Hepatocyte (in vitro differentiated cells): ENCODE results near the gene ALK. TPM values are rescaled to one million over a fixed set of nuclear protein-coding genes. Genes with fewer than 3 reads are reported as not detected.

Experiments
- DNase-seq: peaks from one replicate; pipeline ENCODE4 v3.0.0-alpha.2; 2016; ENCODE audit warnings: low spot score
- H2AFZ ChIP-seq: fragments of 200-600 bp; sonication (generic); 2 replicates; pipeline ENCODE4 v1.6.0; 2016; ENCODE audit warnings: antibody characterized with exemption, mild to moderate bottlenecking
- H3K27ac ChIP-seq: fragments of 200-600 bp; sonication (generic); 2 replicates; pipeline ENCODE4 v1.5.1; 2016; ENCODE audit warnings: mild to moderate bottlenecking
- H3K27me3 ChIP-seq: fragments of 200-600 bp; sonication (generic); 2 replicates; pipeline ENCODE4 v1.6.1; 2016
- H3K36me3 ChIP-seq: fragments of 200-600 bp; sonication (generic); replicated peaks from 2 replicates; pipeline ENCODE4 v1.5.1; 2016; ENCODE audit warnings: low read depth; ENCODE audit not compliant: insufficient read depth
- H3K4me1 ChIP-seq: fragments of 200-600 bp; sonication (generic); 2 replicates; pipeline ENCODE4 v1.5.1; 2016; ENCODE audit warnings: mild to moderate bottlenecking, moderate library complexity; ENCODE audit not compliant: insufficient read depth
- H3K4me2 ChIP-seq: fragments of 200-600 bp; sonication (generic); 2 replicates; pipeline ENCODE4 v1.6.0; 2016
- H3K4me3 ChIP-seq: fragments of 200-600 bp; sonication (generic); 2 replicates; pipeline ENCODE4 v1.5.1; 2016; ENCODE audit warnings: mild to moderate bottlenecking
- H3K79me2 ChIP-seq: fragments of 200-600 bp; sonication (generic); 2 replicates; pipeline ENCODE4 v1.6.0; 2017; ENCODE audit warnings: mild to moderate bottlenecking
- H3K9me2 ChIP-seq: fragments of 200-600 bp; sonication (generic); replicated peaks from 2 replicates; pipeline ENCODE4 v1.6.0; 2017; ENCODE audit warnings: mild to moderate bottlenecking; ENCODE audit not compliant: insufficient read depth
- H3K9me3 ChIP-seq: fragments of 200-600 bp; sonication (generic); 2 replicates; pipeline ENCODE4 v1.5.1; 2016; ENCODE audit warnings: low read depth, mild to moderate bottlenecking
- H4K20me1 ChIP-seq: fragments of 200-600 bp; sonication (generic); 2 replicates; pipeline ENCODE4 v1.6.0; 2016; ENCODE audit warnings: mild to moderate bottlenecking; ENCODE audit not compliant: insufficient read depth, poor library complexity, severe bottlenecking
- EZH2 ChIP-seq: fragments of 200-600 bp; sonication (generic); IDR thresholded peaks from 2 replicates; pipeline ENCODE4 v1.6.1; 2016; ENCODE audit warnings: antibody characterized with exemption, mild to moderate bottlenecking, borderline replicate concordance
- EZH2phosphoT487 ChIP-seq: fragments of 200-600 bp; sonication (generic); IDR thresholded peaks from one replicate; pipeline ENCODE4 v1.6.1; 2018; ENCODE audit warnings: antibody characterized with exemption, mild to moderate bottlenecking, low read depth, moderate library complexity; ENCODE audit not compliant: unreplicated experiment, severe bottlenecking
- WGBS: methylation state at CpG from one replicate; pipeline ENCODE4 v1.1.6; 2016; ENCODE audit warnings: low lambda C conversion rate; ENCODE audit errors: missing lambda C conversion rate; 5-methylcytosine and 5-hydroxymethylcytosine counted together
- polyA plus RNA-seq: library from polyadenylated mRNA; unstranded; fragments of >200 nt; fragmentation: Nextera tagmentation; extraction: Ambion mirVana; gene quantifications from 2 replicates; pipeline ENCODE4 v1.2.1, GENCODE V29; 2016
- total RNA-seq: library from RNA; depleted of rRNA; stranded (reverse); fragments of >200 nt; gene quantifications from 2 replicates; pipeline ENCODE4 v1.2.3, GENCODE V29; 2014
- TF ChIP-seq, protein P1 (sequence below): fragments of 200-600 bp; sonication (generic); IDR thresholded peaks from 2 replicates; pipeline ENCODE4 v1.5.1; 2016; ENCODE audit warnings: antibody characterized with exemption, mild to moderate bottlenecking; ENCODE audit not compliant: poor library complexity

Gene ALK
- total and polyA plus RNA-seq, 2 experiments from 2014 or later = 0.16 to 0.27 TPM

DNA sequence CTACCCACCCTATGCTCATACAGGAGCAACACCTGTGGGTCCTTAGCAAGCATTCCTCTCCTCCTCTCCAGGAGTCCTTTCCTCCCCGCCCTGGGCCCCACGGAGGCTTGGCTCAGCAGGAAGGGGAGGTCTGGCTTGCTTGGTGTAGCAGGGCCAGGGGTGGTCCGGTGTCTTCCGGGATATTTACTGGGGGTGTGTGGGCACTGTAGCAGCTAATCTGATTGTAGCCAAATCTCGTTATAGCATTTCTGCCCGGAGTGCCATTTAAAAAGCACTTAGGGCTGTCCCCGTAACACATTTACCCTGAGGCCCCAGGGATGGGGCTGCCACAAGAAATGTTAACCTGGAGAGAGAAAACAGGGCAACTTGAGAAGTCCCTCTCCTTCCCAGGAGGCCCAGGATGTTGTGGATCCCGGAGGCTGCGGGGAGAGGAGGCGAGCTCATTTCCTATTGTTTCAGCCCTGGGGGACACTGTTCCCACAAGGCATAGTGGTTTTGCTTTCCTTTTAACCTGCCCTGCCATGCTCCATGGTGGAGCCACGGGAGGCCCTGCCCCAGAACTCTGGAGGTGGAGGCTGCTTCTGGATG is 671.6 kb downstream of the ALK start:
- Histone ChIP-seq H3K27me3 (no peaks in the 10 kb centered on the region), H4K20me1 (no peaks in the 10 kb centered on the region), H3K9me2 (no peaks in the 10 kb centered on the region), H3K4me3 (no peak overlapping the region), H3K36me3 (no peaks in the 10 kb centered on the region), H3K9me3 (no peaks in the 10 kb centered on the region), H2AFZ (no peak overlapping the region), H3K27ac (no peak overlapping the region), H3K79me2 (no peaks in the 10 kb centered on the region), H3K4me2 (no peak overlapping the region), H3K4me1 (no peaks in the 10 kb centered on the region)
- no peak for DNase-seq
- WGBS = 67% methylated on average over 11 of the region's 11 CpGs
- TF ChIP-seq EZH2 (no peak), EZH2phosphoT487 (no peak)
- TF ChIP-seq, protein P1, sequence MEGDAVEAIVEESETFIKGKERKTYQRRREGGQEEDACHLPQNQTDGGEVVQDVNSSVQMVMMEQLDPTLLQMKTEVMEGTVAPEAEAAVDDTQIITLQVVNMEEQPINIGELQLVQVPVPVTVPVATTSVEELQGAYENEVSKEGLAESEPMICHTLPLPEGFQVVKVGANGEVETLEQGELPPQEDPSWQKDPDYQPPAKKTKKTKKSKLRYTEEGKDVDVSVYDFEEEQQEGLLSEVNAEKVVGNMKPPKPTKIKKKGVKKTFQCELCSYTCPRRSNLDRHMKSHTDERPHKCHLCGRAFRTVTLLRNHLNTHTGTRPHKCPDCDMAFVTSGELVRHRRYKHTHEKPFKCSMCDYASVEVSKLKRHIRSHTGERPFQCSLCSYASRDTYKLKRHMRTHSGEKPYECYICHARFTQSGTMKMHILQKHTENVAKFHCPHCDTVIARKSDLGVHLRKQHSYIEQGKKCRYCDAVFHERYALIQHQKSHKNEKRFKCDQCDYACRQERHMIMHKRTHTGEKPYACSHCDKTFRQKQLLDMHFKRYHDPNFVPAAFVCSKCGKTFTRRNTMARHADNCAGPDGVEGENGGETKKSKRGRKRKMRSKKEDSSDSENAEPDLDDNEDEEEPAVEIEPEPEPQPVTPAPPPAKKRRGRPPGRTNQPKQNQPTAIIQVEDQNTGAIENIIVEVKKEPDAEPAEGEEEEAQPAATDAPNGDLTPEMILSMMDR = no peak

DNA sequence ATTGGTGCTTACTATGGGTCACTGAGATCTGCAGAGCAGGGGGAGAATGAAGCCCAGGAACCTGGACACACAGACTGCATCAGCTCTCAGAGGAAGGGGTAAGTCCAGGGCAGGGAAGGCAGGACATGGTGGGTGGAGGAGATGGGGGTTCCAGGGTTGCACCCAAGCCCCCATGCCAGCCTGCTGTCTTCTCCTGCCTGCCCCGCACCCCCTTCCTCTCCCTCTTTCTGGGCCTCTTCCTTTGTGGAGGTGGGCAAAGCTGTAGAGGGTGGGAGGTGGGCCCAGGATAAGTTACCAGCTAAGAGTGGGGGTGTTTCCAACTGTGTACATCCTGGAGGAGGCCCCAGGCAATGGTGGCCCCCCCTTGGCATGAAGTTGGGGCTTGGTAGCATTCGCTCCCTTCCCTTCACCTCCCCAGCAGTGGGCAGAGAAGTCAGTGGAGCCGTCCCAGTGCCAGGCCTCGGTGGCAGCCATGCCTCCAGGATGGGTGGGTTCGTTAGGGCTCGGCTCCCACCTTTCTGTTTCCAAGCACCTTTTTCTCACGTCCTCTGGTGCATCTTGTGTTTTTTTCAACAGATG is 674.0 kb downstream of the ALK start:
- H3K36me3 ChIP-seq = no peaks in the 10 kb centered on the region
- H3K4me3 ChIP-seq = no peak overlapping the region
- H2AFZ ChIP-seq = no peak overlapping the region
- DNase-seq = no peak
- H4K20me1 ChIP-seq = no peaks in the 10 kb centered on the region
- H3K27me3 ChIP-seq = no peaks in the 10 kb centered on the region
- 91% methylated on average over 7 of the region's 7 CpGs for WGBS
- TF ChIP-seq EZH2 (no peak), EZH2phosphoT487 (no peak)
- no peak overlapping the region for H3K27ac ChIP-seq
- no peak overlapping the region for H3K4me2 ChIP-seq
- no peaks in the 10 kb centered on the region for H3K9me3 ChIP-seq
- no peaks in the 10 kb centered on the region for H3K9me2 ChIP-seq
- H3K79me2 ChIP-seq = no peaks in the 10 kb centered on the region
- no peaks in the 10 kb centered on the region for H3K4me1 ChIP-seq

- Histone ChIP-seq H3K36me3 (no peaks in the 10 kb centered on the region), H3K4me3 (no peak overlapping the region), H2AFZ (no peak overlapping the region), H3K79me2 (no peaks in the 10 kb centered on the region), H3K27ac (no peak overlapping the region), H3K27me3 (no peaks in the 10 kb centered on the region), H3K4me2 (no peak overlapping the region), H4K20me1 (no peaks in the 10 kb centered on the region), H3K9me2 (no peaks in the 10 kb centered on the region), H3K4me1 (no peaks in the 10 kb centered on the region), H3K9me3 (no peaks in the 10 kb centered on the region)
- no peak for DNase-seq
- WGBS = 94% methylated on average over 36 of the region's 36 CpGs
- TF ChIP-seq EZH2phosphoT487 = no peak
- TF ChIP-seq, protein P1 = no peak
- TF ChIP-seq EZH2 = no peak
These were observed 674.7 kb downstream of the ALK start for GRCh38 chr2:29246383-29247300.
